HG02884 (cell line): ENCODE data around the gene RPLP2.

Experiments used
- ATAC-seq: cut with Tn5 transposase; IDR thresholded peaks from one replicate; pipeline ENCODE4 v1.9.1; 2021; ENCODE audit warnings: mild to moderate bottlenecking, moderate library complexity; ENCODE audit not compliant: unreplicated experiment

Gene RPLP2

GRCh38 chr11:773425-773824, 36.3 kb upstream of the RPLP2 start:
- no peak for ATAC-seq

- ATAC-seq, result no peak
Observed at GRCh38 chr11:773830-774229, 35.9 kb upstream of the RPLP2 start.

GRCh38 chr11:774873-775592, 34.7 kb upstream of the RPLP2 start:
- no peak for ATAC-seq

- ATAC-seq, result no peak
Observed at GRCh38 chr11:776263-776560, 33.6 kb upstream of the RPLP2 start.

- peak; percentile 27 for ATAC-seq
Observed at GRCh38 chr11:776561-777287, 33.0 kb upstream of the RPLP2 start.

- ATAC-seq, result peak; percentile 55
Observed at GRCh38 chr11:777288-778255, 32.2 kb upstream of the RPLP2 start, which contains the start of gene GATD1. GATD1 (minus strand) TSS chr11:777487; CDS start chr11:777462, 25 bp downstream.

GRCh38 chr11:778976-779954, 30.5 kb upstream of the RPLP2 start:
- ATAC-seq, result no peak

GRCh38 chr11:779955-780532, 29.7 kb upstream of the RPLP2 start:
- no peak for ATAC-seq

- no peak for ATAC-seq
Observed at GRCh38 chr11:782264-783174, 27.2 kb upstream of the RPLP2 start.

GRCh38 chr11:783581-784015, 26.2 kb upstream of the RPLP2 start:
- no peak for ATAC-seq

- no peak for ATAC-seq
Observed at GRCh38 chr11:786235-787083, 23.3 kb upstream of the RPLP2 start.

- ATAC-seq, result no peak
Observed at GRCh38 chr11:787084-787675, 22.6 kb upstream of the RPLP2 start.

GRCh38 chr11:788009-788640, 21.6 kb upstream of the RPLP2 start:
- ATAC-seq, result no peak

GRCh38 chr11:788953-789940, 20.5 kb upstream of the RPLP2 start:
- no peak for ATAC-seq

- ATAC-seq, result no peak
Observed at GRCh38 chr11:789943-790342, 19.8 kb upstream of the RPLP2 start, which contains the start of gene CEND1. CEND1 (minus strand) TSS chr11:790090; CDS start chr11:788576, 1,514 bp downstream.
